GM12874 (cell line): ENCODE data around the gene UBE4B.

ENCODE experiments used
- CTCF ChIP-seq: IDR thresholded peaks from 2 replicates; pipeline ENCODE4 v1.5.1; 2011; ENCODE audit warnings: low read depth, mild to moderate bottlenecking, control low read depth, low read length, moderate library complexity; ENCODE audit not compliant: insufficient read depth

The UBE4B gene

GRCh38 chr1:10117132-10117531 lies 84.4 kb downstream of the UBE4B start:
- no peak for TF ChIP-seq CTCF

GRCh38 chr1:10117865-10118264 lies 85.1 kb downstream of the UBE4B start:
- TF ChIP-seq CTCF = no peak

- TF ChIP-seq CTCF = no peak
Measured at GRCh38 chr1:10121688-10122087, 88.9 kb downstream of the UBE4B start.

- TF ChIP-seq CTCF = no peak
Measured at GRCh38 chr1:10122926-10123325, 90.2 kb downstream of the UBE4B start.

- TF ChIP-seq CTCF = no peak
Measured at GRCh38 chr1:10128101-10128765, 95.5 kb downstream of the UBE4B start.

GRCh38 chr1:10132316-10132715 lies 99.6 kb downstream of the UBE4B start:
- no peak for TF ChIP-seq CTCF

- TF ChIP-seq CTCF = no peak
Measured at GRCh38 chr1:10132852-10133251, 100.1 kb downstream of the UBE4B start.
